ENCODE results near the gene SLC1A1.

Gene SLC1A1

GRCh38 chr9:4591123-4591500 lies 100.8 kb downstream of the SLC1A1 start:
- no peak overlapping the region for H2BK12ac ChIP-seq (ENCODE audit: low read length in 2 of 2)
- no peak overlapping the region for H3K4me3 ChIP-seq (ENCODE audit: insufficient read depth in 1 of 2, low read depth in 1 of 2, low read length in 2 of 2)
- no peak overlapping the region for H2AK5ac ChIP-seq (ENCODE audit: low read length, severe bottlenecking)
- no peak overlapping the region for H4K91ac ChIP-seq (ENCODE audit: low read length)
- H3K23ac ChIP-seq (ENCODE audit: low read length in 2 of 2), result no peak overlapping the region
- no peak overlapping the region for H3K27ac ChIP-seq (ENCODE audit: low read length, poor library complexity, severe bottlenecking)
- no peak overlapping the region for H2BK120ac ChIP-seq (ENCODE audit: low read depth, low read length)
- H2BK5ac ChIP-seq (ENCODE audit: low read depth, low read length, poor library complexity, severe bottlenecking), result no peak overlapping the region
- H3K27me3 ChIP-seq (ENCODE audit: control insufficient read depth in 1 of 2, insufficient read depth in 1 of 2, low read length in 2 of 2), result no peaks in the 10 kb centered on the region
- H3K4ac ChIP-seq (ENCODE audit: low read depth in 1 of 2, low read length in 2 of 2), result no peak overlapping the region
- no peak for DNase-seq
- no peaks in the 10 kb centered on the region for H3K9me3 ChIP-seq (ENCODE audit: control insufficient read depth, low read length)
- peaks cover 0 to 9% of the 10 kb centered on the region in 2 experiments for H3K36me3 ChIP-seq (ENCODE audit: control insufficient read depth in 1 of 2, insufficient read depth in 2 of 2, low read depth in 1 of 2, low read length in 2 of 2)
- no peak overlapping the region for H2AFZ ChIP-seq (ENCODE audit: low read depth, low read length)
- no peak overlapping the region for H3K14ac ChIP-seq (ENCODE audit: low read length in 2 of 2)
- H3K4me2 ChIP-seq (ENCODE audit: low read length, poor library complexity, severe bottlenecking), result no peak overlapping the region
- H3K79me1 ChIP-seq (replicated peaks; ENCODE audit: low read length, poor library complexity, severe bottlenecking), result no peaks in the 10 kb centered on the region
- no peak overlapping the region for H3K18ac ChIP-seq (ENCODE audit: low read depth in 1 of 2, low read length in 2 of 2)
- peak overlapping the region; percentile 0 for H3K9ac ChIP-seq (ENCODE audit: low read length)
- no peak overlapping the region for H4K8ac ChIP-seq (ENCODE audit: low read length)
- H2BK15ac ChIP-seq (ENCODE audit: low read depth, poor library complexity, severe bottlenecking), result no peak overlapping the region
- peaks cover 11% of the 10 kb centered on the region for H3K4me1 ChIP-seq (ENCODE audit: control insufficient read depth, insufficient read depth, low read depth, low read length)
- 96% methylated on average over 4 of the region's 4 CpGs for WGBS

GRCh38 chr9:4592295-4592694 lies 102.0 kb downstream of the SLC1A1 start:
- H3K4me3 ChIP-seq (ENCODE audit: insufficient read depth in 1 of 2, low read depth in 1 of 2, low read length in 2 of 2), result no peak overlapping the region
- H3K9me3 ChIP-seq (ENCODE audit: control insufficient read depth, low read length), result no peaks in the 10 kb centered on the region
- no peak overlapping the region for H3K27ac ChIP-seq (ENCODE audit: low read length, poor library complexity, severe bottlenecking)
- no peak overlapping the region for H4K91ac ChIP-seq (ENCODE audit: low read length)
- H2BK12ac ChIP-seq (ENCODE audit: low read length in 2 of 2), result no peak overlapping the region
- H3K36me3 ChIP-seq (ENCODE audit: control insufficient read depth in 1 of 2, insufficient read depth in 2 of 2, low read depth in 1 of 2, low read length in 2 of 2), result no peaks in the 10 kb centered on the region
- H3K27me3 ChIP-seq (ENCODE audit: control insufficient read depth in 1 of 2, insufficient read depth in 1 of 2, low read length in 2 of 2), result no peaks in the 10 kb centered on the region
- WGBS, result 90% methylated on average over 3 of the region's 3 CpGs
- H3K23ac ChIP-seq (ENCODE audit: low read length in 2 of 2), result no peak overlapping the region
- H2BK5ac ChIP-seq (ENCODE audit: low read depth, low read length, poor library complexity, severe bottlenecking), result no peak overlapping the region
- no peak overlapping the region for H3K14ac ChIP-seq (ENCODE audit: low read length in 2 of 2)
- H4K8ac ChIP-seq (ENCODE audit: low read length), result no peak overlapping the region
- no peak overlapping the region for H2AK5ac ChIP-seq (ENCODE audit: low read length, severe bottlenecking)
- H3K4me2 ChIP-seq (ENCODE audit: low read length, poor library complexity, severe bottlenecking), result no peak overlapping the region
- no peaks in the 10 kb centered on the region for H3K79me1 ChIP-seq (replicated peaks; ENCODE audit: low read length, poor library complexity, severe bottlenecking)
- H3K18ac ChIP-seq (ENCODE audit: low read depth in 1 of 2, low read length in 2 of 2), result no peak overlapping the region
- H3K4me1 ChIP-seq (ENCODE audit: control insufficient read depth, insufficient read depth, low read depth, low read length), result peaks cover 11% of the 10 kb centered on the region
- no peak overlapping the region for H2BK15ac ChIP-seq (ENCODE audit: low read depth, poor library complexity, severe bottlenecking)
- H2BK120ac ChIP-seq (ENCODE audit: low read depth, low read length), result no peak overlapping the region
- no peak overlapping the region for H3K9ac ChIP-seq (ENCODE audit: low read length)
- no peak overlapping the region for H2AFZ ChIP-seq (ENCODE audit: low read depth, low read length)
- no peak overlapping the region for H3K4ac ChIP-seq (ENCODE audit: low read depth in 1 of 2, low read length in 2 of 2)
- no peak for DNase-seq

GRCh38 chr9:4592886-4593285 lies 102.6 kb downstream of the SLC1A1 start:
- Histone ChIP-seq H3K36me3 (ENCODE audit: control insufficient read depth in 1 of 2, insufficient read depth in 2 of 2, low read depth in 1 of 2, low read length in 2 of 2) (no peaks in the 10 kb centered on the region), H4K8ac (ENCODE audit: low read length) (no peak overlapping the region), H3K23ac (ENCODE audit: low read length in 2 of 2) (no peak overlapping the region), H2BK15ac (ENCODE audit: low read depth, poor library complexity, severe bottlenecking) (no peak overlapping the region), H4K91ac (ENCODE audit: low read length) (no peak overlapping the region), H3K18ac (ENCODE audit: low read depth in 1 of 2, low read length in 2 of 2) (no peak overlapping the region), H3K79me1 (replicated peaks; ENCODE audit: low read length, poor library complexity, severe bottlenecking) (no peaks in the 10 kb centered on the region), H2BK5ac (ENCODE audit: low read depth, low read length, poor library complexity, severe bottlenecking) (no peak overlapping the region), H3K9me3 (ENCODE audit: control insufficient read depth, low read length) (no peaks in the 10 kb centered on the region), H2BK12ac (ENCODE audit: low read length in 2 of 2) (no peak overlapping the region), H3K4me1 (ENCODE audit: control insufficient read depth, insufficient read depth, low read depth, low read length) (peaks cover 11% of the 10 kb centered on the region), H3K27me3 (ENCODE audit: control insufficient read depth in 1 of 2, insufficient read depth in 1 of 2, low read length in 2 of 2) (no peaks in the 10 kb centered on the region), H2AFZ (ENCODE audit: low read depth, low read length) (no peak overlapping the region), H3K4ac (ENCODE audit: low read depth in 1 of 2, low read length in 2 of 2) (no peak overlapping the region), H3K4me3 (ENCODE audit: insufficient read depth in 1 of 2, low read depth in 1 of 2, low read length in 2 of 2) (no peak overlapping the region), H3K14ac (ENCODE audit: low read length in 2 of 2) (no peak overlapping the region), H3K4me2 (ENCODE audit: low read length, poor library complexity, severe bottlenecking) (no peak overlapping the region), H2BK120ac (ENCODE audit: low read depth, low read length) (no peak overlapping the region), H3K9ac (ENCODE audit: low read length) (no peak overlapping the region), H3K27ac (ENCODE audit: low read length, poor library complexity, severe bottlenecking) (no peak overlapping the region), H2AK5ac (ENCODE audit: low read length, severe bottlenecking) (no peak overlapping the region)
- peak; percentile 36 for DNase-seq
- WGBS, result 68% methylated on average over 1 of the region's 1 CpG

GRCh38 chr9:4594545-4594944 lies 104.3 kb downstream of the SLC1A1 start:
- H3K4me3 ChIP-seq (ENCODE audit: insufficient read depth in 1 of 2, low read depth in 1 of 2, low read length in 2 of 2), result no peak overlapping the region
- WGBS, result 82% methylated on average over 4 of the region's 4 CpGs
- no peak overlapping the region for H2BK12ac ChIP-seq (ENCODE audit: low read length in 2 of 2)
- no peak overlapping the region for H3K27ac ChIP-seq (ENCODE audit: low read length, poor library complexity, severe bottlenecking)
- no peaks in the 10 kb centered on the region for H3K9me3 ChIP-seq (ENCODE audit: control insufficient read depth, low read length)
- H3K18ac ChIP-seq (ENCODE audit: low read depth in 1 of 2, low read length in 2 of 2), result no peak overlapping the region
- no peak overlapping the region for H3K9ac ChIP-seq (ENCODE audit: low read length)
- no peak overlapping the region for H2BK5ac ChIP-seq (ENCODE audit: low read depth, low read length, poor library complexity, severe bottlenecking)
- H3K4me1 ChIP-seq (ENCODE audit: control insufficient read depth, insufficient read depth, low read depth, low read length), result peaks cover 11% of the 10 kb centered on the region
- no peak overlapping the region for H2AK5ac ChIP-seq (ENCODE audit: low read length, severe bottlenecking)
- DNase-seq, result no peak
- no peak overlapping the region for H2BK120ac ChIP-seq (ENCODE audit: low read depth, low read length)
- H3K23ac ChIP-seq (ENCODE audit: low read length in 2 of 2), result no peak overlapping the region
- H4K8ac ChIP-seq (ENCODE audit: low read length), result no peak overlapping the region
- H3K27me3 ChIP-seq (ENCODE audit: control insufficient read depth in 1 of 2, insufficient read depth in 1 of 2, low read length in 2 of 2), result no peaks in the 10 kb centered on the region
- H3K4me2 ChIP-seq (ENCODE audit: low read length, poor library complexity, severe bottlenecking), result no peak overlapping the region
- H3K36me3 ChIP-seq (ENCODE audit: control insufficient read depth in 1 of 2, insufficient read depth in 2 of 2, low read depth in 1 of 2, low read length in 2 of 2), result no peaks in the 10 kb centered on the region
- no peaks in the 10 kb centered on the region for H3K79me1 ChIP-seq (replicated peaks; ENCODE audit: low read length, poor library complexity, severe bottlenecking)
- no peak overlapping the region for H3K4ac ChIP-seq (ENCODE audit: low read depth in 1 of 2, low read length in 2 of 2)
- no peak overlapping the region for H4K91ac ChIP-seq (ENCODE audit: low read length)
- no peak overlapping the region for H3K14ac ChIP-seq (ENCODE audit: low read length in 2 of 2)
- H2AFZ ChIP-seq (ENCODE audit: low read depth, low read length), result no peak overlapping the region
- no peak overlapping the region for H2BK15ac ChIP-seq (ENCODE audit: low read depth, poor library complexity, severe bottlenecking)

All from mesenchymal stem cell (in vitro differentiated cells and primary cell).